ENCODE measurements around the gene RIT2.

RIT2 gene

GRCh38 chr18:43115076-43115921, at the start of gene RIT2:
Gene RIT2, minus strand, starts transcription at chr18:43115685.
- peak; percentile 28 for DNase-seq

DNA sequence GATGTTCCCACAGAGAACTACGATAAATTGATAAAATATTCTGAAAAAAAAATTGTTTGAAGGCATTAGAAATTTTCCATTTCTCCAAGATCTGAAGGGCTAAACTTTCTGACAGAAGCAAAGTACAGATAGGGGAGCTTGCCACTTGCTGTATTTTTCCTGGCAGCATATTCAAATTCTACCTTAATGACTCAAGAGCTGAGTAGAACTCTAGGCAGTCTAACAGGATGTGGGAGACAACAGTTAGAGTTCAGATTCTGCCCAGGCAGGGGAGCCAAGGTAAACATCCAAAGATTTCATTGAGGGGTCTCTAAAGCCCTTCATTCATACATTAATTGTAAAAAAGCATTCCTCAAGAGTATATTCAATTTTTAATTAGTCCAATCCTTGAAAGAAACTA, 46.0 kb upstream of the RIT2 start:
- DNase-seq, result no peak

GRCh38 chr18:43160509-43160908, 45.0 kb upstream of the RIT2 start:
- no peak for DNase-seq

- no peak for DNase-seq
These were observed 44.4 kb upstream of the RIT2 start for GRCh38 chr18:43159926-43160325.

GRCh38 chr18:43159086-43159770, 43.7 kb upstream of the RIT2 start:
- DNase-seq, result no peak

DNA sequence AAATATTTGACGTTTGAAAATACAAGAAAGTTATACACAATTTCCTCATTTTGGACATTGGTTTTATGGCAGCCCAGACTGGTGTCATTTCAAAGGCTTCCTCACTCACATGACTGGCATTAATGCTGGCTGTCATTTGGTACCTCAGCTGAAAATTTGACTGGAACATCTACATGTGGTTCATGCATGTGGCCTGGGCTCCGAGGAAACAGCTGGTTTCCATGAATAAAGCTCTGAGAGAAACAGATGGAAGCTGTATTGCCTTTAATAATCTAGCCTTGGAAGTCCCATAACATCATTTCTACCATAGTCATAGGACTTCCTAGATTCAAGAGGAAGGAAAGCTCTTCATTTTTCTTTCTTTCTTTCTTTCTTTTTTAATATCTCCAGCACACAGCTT, 42.9 kb upstream of the RIT2 start:
- DNase-seq, result no peak

GRCh38 chr18:43155842-43156241, 40.4 kb upstream of the RIT2 start:
- DNase-seq, result no peak

DNA sequence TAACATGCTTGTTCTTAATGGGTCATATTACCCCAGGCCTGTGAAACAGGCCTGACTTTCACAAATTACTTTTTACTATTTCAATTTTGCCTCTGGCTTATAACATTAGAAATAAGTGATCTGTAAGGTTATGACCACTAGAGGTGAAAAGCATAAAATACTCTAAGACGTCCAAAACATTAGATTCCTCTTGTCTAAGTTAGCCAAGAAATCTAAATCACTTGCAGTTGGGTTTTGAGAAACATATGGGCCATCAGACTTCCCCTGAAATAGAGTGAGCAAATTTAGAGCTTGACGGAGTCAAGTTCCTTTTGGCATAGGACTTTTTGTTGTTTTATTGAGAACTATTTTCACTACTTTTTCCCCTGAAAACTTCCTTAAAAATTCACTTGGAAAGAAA, 32.7 kb upstream of the RIT2 start:
- DNase-seq, result no peak

DNA sequence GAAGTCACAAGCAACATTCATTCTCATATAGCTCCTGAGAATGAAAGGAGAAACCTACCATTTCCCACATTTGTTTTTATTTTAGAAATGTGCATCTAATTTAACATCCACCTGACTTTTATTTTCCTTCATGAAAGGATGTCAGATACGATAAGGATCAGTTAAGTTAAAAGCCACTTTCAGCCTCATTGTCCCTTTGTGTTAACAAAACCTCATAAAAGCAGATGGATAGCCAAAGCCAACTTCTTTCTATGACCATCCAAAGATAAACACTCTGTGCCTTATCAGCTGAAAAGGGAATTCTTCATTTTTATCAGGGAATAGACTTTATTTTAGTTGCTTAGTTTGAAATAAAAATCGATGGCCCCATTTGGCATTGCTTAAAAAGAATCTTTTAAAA, 25.7 kb upstream of the RIT2 start:
- no peak for DNase-seq

DNA sequence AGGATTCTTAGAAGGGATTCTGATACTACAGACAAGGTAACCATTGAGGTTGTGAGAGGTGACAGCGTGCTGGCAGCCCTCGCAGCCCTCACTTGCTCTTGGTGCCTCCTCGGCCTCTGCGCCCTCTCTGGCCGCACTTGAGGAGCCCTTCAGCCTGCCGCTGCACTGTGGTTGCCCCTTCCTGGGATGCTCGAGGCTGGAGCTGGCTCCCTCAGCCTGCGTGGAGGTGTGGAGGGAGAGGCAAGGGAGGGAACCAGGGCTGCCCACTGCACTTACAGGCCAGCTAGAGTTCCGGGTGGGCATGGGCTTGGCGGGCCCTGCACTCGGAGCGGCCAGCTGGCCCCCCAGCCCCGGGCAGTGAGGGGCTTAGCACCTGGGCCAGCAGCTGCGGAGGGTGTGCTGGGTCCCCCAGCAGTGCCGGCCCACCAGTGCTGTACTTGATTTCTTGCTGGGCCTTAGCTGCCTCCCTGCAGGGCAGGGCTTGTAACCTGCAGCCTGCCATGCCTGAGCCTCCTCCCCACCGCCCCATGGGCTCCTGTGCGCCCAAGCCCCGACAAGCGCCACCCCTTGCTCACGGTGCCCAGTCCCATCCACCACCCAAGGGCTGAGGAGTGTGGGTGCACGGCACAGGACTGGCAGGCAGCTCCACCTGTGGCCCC, 23.9 kb upstream of the RIT2 start:
- DNase-seq, result no peak

GRCh38 chr18:43134876-43135275, 19.4 kb upstream of the RIT2 start:
- no peak for DNase-seq

DNA sequence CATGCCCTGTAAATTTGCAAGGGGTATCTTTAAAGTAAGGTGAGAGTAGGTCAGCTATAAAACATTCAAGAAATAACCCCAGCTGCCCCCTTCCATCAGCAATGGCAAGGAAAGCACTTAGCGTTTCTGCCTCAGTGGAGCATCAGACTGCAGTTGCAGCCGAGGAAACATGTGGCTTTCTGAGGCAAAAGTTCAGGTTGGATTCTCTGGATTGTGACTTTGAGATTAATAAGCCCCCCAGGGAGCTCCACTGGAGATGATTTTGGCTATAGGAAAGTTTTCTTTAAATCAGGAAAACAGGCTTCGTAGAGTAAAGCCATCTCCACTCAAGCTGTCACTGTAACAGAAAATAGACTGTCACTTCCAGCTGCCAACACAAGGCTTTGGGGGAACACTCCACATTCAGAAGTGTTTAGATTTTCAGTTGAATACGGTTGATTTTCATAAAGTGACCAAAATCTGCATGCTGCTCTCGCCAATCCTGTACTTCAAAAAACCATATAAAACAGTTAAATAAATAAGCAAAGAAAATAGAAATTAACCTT, 15.3 kb upstream of the RIT2 start:
- DNase-seq, result no peak

DNA sequence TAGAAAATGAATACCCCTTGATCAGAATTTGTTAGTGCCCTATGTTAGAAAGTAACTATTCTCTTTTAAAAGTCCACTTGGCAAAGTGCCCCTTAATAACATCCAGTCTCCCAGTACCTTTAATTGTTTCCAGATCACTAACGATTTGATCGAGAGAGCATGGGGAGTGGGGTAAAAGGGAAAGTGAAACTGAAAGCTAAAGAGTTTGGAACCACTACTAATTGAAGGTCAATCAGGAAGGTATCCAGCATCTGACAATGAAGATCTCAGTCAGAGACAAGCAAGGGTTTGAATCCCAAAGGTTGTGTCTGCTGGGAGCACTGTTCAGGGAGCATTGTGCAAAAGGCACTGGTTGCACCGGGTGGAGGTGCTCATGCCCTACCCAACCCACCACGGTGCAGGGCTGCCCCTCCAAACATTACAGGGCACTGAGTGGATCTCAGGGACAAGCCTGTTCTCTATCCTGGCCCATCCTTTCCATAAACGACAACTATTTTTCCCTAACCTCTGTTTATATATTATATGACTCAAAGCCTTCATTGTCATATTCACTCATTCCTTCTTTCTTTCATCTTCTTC, 14.6 kb upstream of the RIT2 start:
- DNase-seq, result no peak

GRCh38 chr18:43125471-43125870, 10.0 kb upstream of the RIT2 start:
- no peak for DNase-seq

DNA sequence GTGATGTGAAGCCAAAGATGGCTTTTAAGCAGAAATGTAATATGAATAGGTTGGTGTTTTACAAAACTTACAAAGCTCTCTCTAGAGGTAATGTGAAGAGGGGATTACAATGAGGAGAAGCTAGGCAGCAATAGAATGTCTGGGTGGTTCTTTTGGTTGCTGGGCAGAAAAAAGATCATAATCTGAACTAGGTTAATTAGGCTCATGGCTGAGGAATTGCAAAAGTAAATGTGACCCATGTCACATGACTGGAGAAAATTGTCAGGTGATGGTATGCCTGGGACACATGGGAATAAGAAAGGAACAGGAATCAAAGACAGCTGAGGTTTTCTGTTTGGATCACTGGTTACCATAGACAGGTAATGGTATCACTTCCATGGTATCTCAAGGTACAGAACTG, 7.5 kb upstream of the RIT2 start:
- DNase-seq, result no peak

- no peak for DNase-seq
These were observed 1.3 kb upstream of the RIT2 start for GRCh38 chr18:43116699-43117294.

DNA sequence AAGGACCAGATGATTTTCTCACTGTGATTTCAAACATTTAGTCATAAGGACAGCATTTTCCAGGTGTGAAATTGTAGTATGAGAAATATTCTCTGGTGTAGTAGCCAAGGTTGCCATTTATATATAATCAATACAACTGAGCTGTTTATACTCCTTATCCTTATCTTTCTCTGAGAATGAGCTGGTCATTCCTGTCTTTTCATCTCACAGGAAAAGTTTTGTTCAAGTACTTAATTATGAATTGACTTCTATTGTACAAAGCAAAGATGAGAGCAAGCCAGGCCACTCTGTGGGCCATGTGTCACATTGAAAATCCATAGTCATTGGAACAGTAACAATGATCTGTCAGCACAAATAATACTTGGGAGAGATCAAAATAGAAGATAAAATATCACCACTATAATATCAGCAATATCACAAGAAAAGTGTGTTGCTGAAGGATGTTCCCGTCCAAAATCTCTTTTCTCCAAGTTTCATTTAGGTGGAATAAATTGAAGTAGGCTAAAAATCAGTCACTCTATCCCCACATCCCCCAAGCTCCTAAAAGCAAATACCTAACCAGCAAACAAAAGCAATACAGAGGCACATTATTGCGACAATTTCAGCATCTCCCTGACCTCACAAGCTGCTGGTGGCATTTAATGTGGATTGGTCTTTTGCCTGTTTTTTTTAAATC, 2.1 kb downstream of the RIT2 start:
- no peak for DNase-seq

DNA sequence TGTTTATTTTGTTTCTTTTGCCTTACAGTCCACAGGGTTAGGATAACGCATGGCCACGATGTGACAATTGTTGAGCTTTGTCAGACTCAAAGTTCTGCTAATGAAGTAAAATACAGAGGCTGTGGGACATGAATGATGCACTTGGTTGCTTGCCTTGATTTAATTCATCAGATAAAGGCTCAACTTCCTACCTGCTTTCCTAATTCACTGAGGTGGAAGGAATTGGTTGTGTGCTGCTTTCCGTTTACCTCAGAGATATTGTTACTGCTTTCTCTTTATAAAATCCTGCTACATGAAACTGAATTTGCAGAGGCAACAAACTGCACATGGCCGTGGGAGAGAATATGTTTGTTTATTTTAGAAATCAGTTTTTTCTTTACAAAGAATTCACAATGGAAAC, 6.6 kb downstream of the RIT2 start:
- DNase-seq, result no peak

DNA sequence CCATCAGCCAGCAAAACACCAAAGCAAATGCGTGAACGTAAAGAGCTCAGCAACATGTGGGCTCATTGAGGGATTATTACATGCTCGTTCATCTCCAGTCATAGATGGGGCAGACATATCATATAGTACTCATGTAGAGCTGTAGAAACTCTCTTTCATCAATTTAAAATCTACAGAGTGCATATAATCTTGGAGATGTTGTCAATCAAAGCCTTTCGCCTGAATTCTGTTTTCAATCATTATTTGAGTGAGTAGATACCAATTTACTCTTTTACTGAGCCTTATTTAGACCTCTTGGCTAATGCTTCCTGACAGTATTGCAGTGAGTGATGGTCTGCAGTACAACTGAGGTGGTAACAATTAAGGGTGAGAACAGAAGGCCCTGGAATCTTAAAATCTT, 7.0 kb downstream of the RIT2 start:
- no peak for DNase-seq

- no peak for DNase-seq
These were observed 21.8 kb downstream of the RIT2 start for GRCh38 chr18:43093646-43094045.

DNA sequence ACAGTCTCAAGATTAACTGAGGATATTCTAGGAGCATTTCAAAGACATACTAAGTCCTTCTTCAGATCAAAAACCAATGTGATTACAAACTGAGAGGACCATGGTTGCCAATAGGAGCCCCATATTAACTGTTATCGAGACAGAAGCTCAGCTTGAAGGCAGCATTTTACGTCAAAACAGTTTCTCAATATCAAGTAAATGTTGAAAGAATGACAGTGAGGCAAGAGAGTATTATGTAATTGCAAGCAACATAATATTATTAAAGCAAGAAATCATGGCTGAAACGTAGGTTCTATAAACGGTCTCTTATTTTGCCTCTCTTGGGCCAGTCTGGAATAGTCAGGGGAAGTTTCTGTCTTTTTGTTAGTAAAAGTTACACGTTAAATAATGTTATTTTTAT, 22.9 kb downstream of the RIT2 start:
- DNase-seq, result no peak

DNA sequence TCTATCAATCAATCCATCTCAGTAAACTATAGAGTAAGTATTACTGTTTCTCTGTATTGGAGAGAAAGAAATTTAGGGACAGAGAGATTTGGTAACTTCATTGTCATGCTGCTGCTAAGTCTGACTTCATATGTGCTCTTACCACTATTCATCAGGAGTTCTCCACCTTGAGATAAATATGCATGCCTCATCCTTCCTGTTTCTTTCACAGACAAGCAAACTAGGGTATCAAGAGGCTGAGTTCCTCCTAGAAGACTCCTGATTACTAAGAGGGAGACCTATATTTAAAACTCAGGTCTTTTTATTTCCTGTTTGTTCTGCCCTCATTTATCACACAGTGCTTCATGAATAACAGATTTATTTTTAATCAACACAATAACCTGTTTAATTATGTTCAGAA, 34.1 kb downstream of the RIT2 start:
- DNase-seq, result no peak

Data from midbrain (tissue), 1 donor.